Mesothelial cell of epicardium (in vitro differentiated cells): ENCODE data around the gene LILRA5. TPM values are rescaled to one million over a fixed set of nuclear protein-coding genes. Genes with fewer than 3 reads are reported as not detected.
A peak's percentile ranks its signal among the peaks of the same experiment; 100 is the strongest.

ENCODE experiments used
- DNase-seq, 2 experiments: peaks; one replicate each; pipeline ENCODE4 v3.0.0; 2021; ENCODE audit warnings: low spot score in 2 of 2; ENCODE audit not compliant: unreplicated experiment in 2 of 2
- H3K27ac Mint-ChIP-seq: 2 replicates; pipeline ENCODE4 v1.8.0; 2021; ENCODE audit warnings: mixed read lengths
- H3K27me3 Mint-ChIP-seq: 2 replicates; pipeline ENCODE4 v1.8.0; 2021; ENCODE audit warnings: low read depth, mixed read lengths
- H3K36me3 Mint-ChIP-seq: 2 replicates; pipeline ENCODE4 v1.8.0; 2021; ENCODE audit warnings: mixed read lengths
- H3K4me1 Mint-ChIP-seq: 2 replicates; pipeline ENCODE4 v1.8.0; 2021; ENCODE audit warnings: mixed read lengths
- H3K4me3 Mint-ChIP-seq: 2 replicates; pipeline ENCODE4 v1.8.0; 2021; ENCODE audit warnings: mild to moderate bottlenecking, moderate library complexity, mixed read lengths
- H3K9me3 Mint-ChIP-seq: 2 replicates; pipeline ENCODE4 v1.8.0; 2021; ENCODE audit warnings: mixed read lengths
- CTCF ChIP-seq: fragments of 200-600 bp; sonication (generic); IDR thresholded peaks from one replicate; pipeline ENCODE4 v1.5.0; 2021; ENCODE audit warnings: antibody characterized with exemption; ENCODE audit not compliant: unreplicated experiment
- microRNA-seq: library from miRNA; unstranded; fragments of <30 nt; microRNA quantifications from one replicate; pipeline ENCODE4 v1.2.0, GENCODE V29; 2021; ENCODE audit warnings: inconsistent platforms, mixed read lengths
- total RNA-seq: library from RNA; stranded (reverse); gene quantifications from 3 replicates; pipeline ENCODE4 v1.2.1, GENCODE V29; 2021

The LILRA5 gene
- total RNA-seq, 1 donor from 2014 or later, result not detected

GRCh38 chr19:54266133-54266532 lies 46.8 kb downstream of the LILRA5 start:
- Mint-ChIP-seq H3K4me3 (no peak overlapping the region), H3K4me1 (no peaks in the 10 kb centered on the region), H3K27ac (no peak overlapping the region), H3K36me3 (no peaks in the 10 kb centered on the region), H3K9me3 (no peaks in the 10 kb centered on the region), H3K27me3 (peaks cover 42% of the 10 kb centered on the region)
- DNase-seq, result peak; percentile 66 to 88
- peak; percentile 80 for TF ChIP-seq CTCF

GRCh38 chr19:54262470-54262869 lies 50.5 kb downstream of the LILRA5 start:
- no peak overlapping the region for H3K4me3 Mint-ChIP-seq
- H3K36me3 Mint-ChIP-seq, result no peaks in the 10 kb centered on the region
- H3K27me3 Mint-ChIP-seq, result peaks cover 40% of the 10 kb centered on the region
- no peak for DNase-seq
- H3K9me3 Mint-ChIP-seq, result no peaks in the 10 kb centered on the region
- H3K4me1 Mint-ChIP-seq, result no peaks in the 10 kb centered on the region
- no peak overlapping the region for H3K27ac Mint-ChIP-seq
- no peak for TF ChIP-seq CTCF

- TF ChIP-seq CTCF, result no peak
- no peak for DNase-seq
- no peak overlapping the region for H3K4me3 Mint-ChIP-seq
- H3K27me3 Mint-ChIP-seq, result peaks cover 41% of the 10 kb centered on the region
- no peaks in the 10 kb centered on the region for H3K4me1 Mint-ChIP-seq
- H3K27ac Mint-ChIP-seq, result no peak overlapping the region
- H3K36me3 Mint-ChIP-seq, result no peaks in the 10 kb centered on the region
- H3K9me3 Mint-ChIP-seq, result no peaks in the 10 kb centered on the region
These were observed 50.9 kb downstream of the LILRA5 start for GRCh38 chr19:54262066-54262465.

GRCh38 chr19:54257116-54257480 lies 55.9 kb downstream of the LILRA5 start, which contains the start of gene LILRB5:
LILRB5 (minus strand) TSS chr19:54257273; CDS start chr19:54257193, 80 bp downstream.
- TF ChIP-seq CTCF, result no peak
- H3K4me3 Mint-ChIP-seq, result no peak within 1 kb of the TSS
- no peaks in the 10 kb centered on the region for H3K4me1 Mint-ChIP-seq
- no peak for DNase-seq
- no peak within 1 kb of the TSS for H3K27ac Mint-ChIP-seq
- no peaks in the 10 kb centered on the region for H3K9me3 Mint-ChIP-seq
- H3K27me3 Mint-ChIP-seq, result peaks cover 45% of the 10 kb centered on the region
- no peaks in the 10 kb centered on the region for H3K36me3 Mint-ChIP-seq

Small RNA genes within 50 kb of the gene (microRNA-seq; reads per million reads assigned to microRNA genes)
- gene MIR4752, result not detected

Other genes with a start within 250 kb of the LILRA5 start
- not detected in 3 replicates for gene VSTM1, start 249.3 kb downstream of the LILRA5 start, total RNA-seq
- gene TARM1, start 231.8 kb downstream of the LILRA5 start, total RNA-seq, result not detected in 3 replicates
- gene OSCAR, start 212.4 kb downstream of the LILRA5 start, total RNA-seq, result not detected in 3 replicates
- gene NDUFA3, start 210.3 kb downstream of the LILRA5 start, total RNA-seq, result 126 to 135 TPM (median 135 TPM) in 3 replicates
- gene TFPT, start 197.5 kb downstream of the LILRA5 start, total RNA-seq, result 19.2 to 20.7 TPM (median 20.1 TPM) in 3 replicates
- 80.6 to 84.0 TPM (median 82.1 TPM) in 3 replicates for gene PRPF31, start 197.4 kb downstream of the LILRA5 start, total RNA-seq
- gene CNOT3, start 175.4 kb downstream of the LILRA5 start, total RNA-seq, result 63.3 to 70.6 TPM (median 67.6 TPM) in 3 replicates
- gene LENG1, start 153.4 kb downstream of the LILRA5 start, total RNA-seq, result 5.7 to 6.4 TPM (median 5.8 TPM) in 3 replicates
- 57.6 to 69.5 TPM (median 63.5 TPM) in 3 replicates for gene TMC4, start 140.0 kb downstream of the LILRA5 start, total RNA-seq
- gene MBOAT7, start 123.6 kb downstream of the LILRA5 start, total RNA-seq, result 102 to 113 TPM (median 110 TPM) in 3 replicates
- gene TSEN34, start 121.9 kb downstream of the LILRA5 start, total RNA-seq, result 43.9 to 50.1 TPM (median 47.5 TPM) in 3 replicates
- gene RPS9, start 112.3 kb downstream of the LILRA5 start, total RNA-seq, result 1,211 to 1,274 TPM (median 1,263 TPM) in 3 replicates
- not detected in 3 replicates for gene LILRB3, start 90.2 kb downstream of the LILRA5 start, total RNA-seq
- not detected in 3 replicates for gene LILRA6, start 70.4 kb downstream of the LILRA5 start, total RNA-seq
- not detected in 3 replicates for gene LILRB5, start 55.9 kb downstream of the LILRA5 start, total RNA-seq
- gene LILRB2, start 32.1 kb downstream of the LILRA5 start, total RNA-seq, result not detected in 3 replicates
- not detected in 3 replicates for gene LILRA4, start 26.0 kb upstream of the LILRA5 start, total RNA-seq
- 0.53 to 0.92 TPM (median 0.75 TPM) in 3 replicates for gene LAIR1, start 51.8 kb upstream of the LILRA5 start, total RNA-seq
- gene TTYH1, start 102.3 kb upstream of the LILRA5 start, total RNA-seq, result 4.2 to 6.0 TPM (median 5.2 TPM) in 3 replicates
- 296 to 312 TPM (median 307 TPM) in 3 replicates for gene LENG8, start 136.0 kb upstream of the LILRA5 start, total RNA-seq
- 5.5 to 6.8 TPM (median 5.8 TPM) in 3 replicates for gene LENG9, start 150.6 kb upstream of the LILRA5 start, total RNA-seq
- gene CDC42EP5, start 160.1 kb upstream of the LILRA5 start, total RNA-seq, result 114 to 126 TPM (median 115 TPM) in 3 replicates
- not detected in 3 replicates for gene LAIR2, start 189.7 kb upstream of the LILRA5 start, total RNA-seq